SK-N-SH (cell line): ENCODE results near the gene MBIP. TPM values are rescaled to one million over a fixed set of nuclear protein-coding genes. Genes with fewer than 3 reads are reported as not detected.
"Not testable (repeated sequence)": the region's sequence is repeated elsewhere in the genome, so short reads cannot be mapped to it uniquely, and the experiment has no call there.

ENCODE experiments used
- CTCF ChIA-PET: fragments of 300-600, 350-600 bp; formaldehyde crosslinking; extraction: SDS; loops from one replicate; lab custom pipeline; 2021; lab: Yijun Ruan, JAX
- POLR2A ChIA-PET: fragments of 350-600 bp; sonication (Branson Sonifier 250); formaldehyde crosslinking; extraction: SDS; loops from one replicate; lab custom pipeline; 2020; ENCODE audit warnings: antibody characterized with exemption, inconsistent platforms; lab: Yijun Ruan, JAX
- DNase-seq: peaks from one replicate; pipeline ENCODE4 v3.0.0; 2012
- H2AFZ ChIP-seq: fragments of 200-600 bp; sonication (generic); 2 replicates; pipeline ENCODE4 v1.8.1; 2016; ENCODE audit warnings: antibody characterized with exemption, mild to moderate bottlenecking, low read depth
- H3F3A ChIP-seq: fragments of 200-600 bp; sonication (generic); replicated peaks from 2 replicates; pipeline ENCODE3; 2016; ENCODE audit warnings: antibody characterized with exemption, mild to moderate bottlenecking; ENCODE audit not compliant: insufficient read depth
- H3K27ac ChIP-seq, 2 experiments: fragments of 200-500 bp in 1 of 2; fragments of 200-600 bp in 1 of 2; sonication (Bioruptor generic) in 1 of 2; sonication (generic), shearing (Covaris generic) in 1 of 2; 2 replicates each; pipeline versions ENCODE4 v1.5.1 to v1.6.1; 2014 to 2016; ENCODE audit warnings: low read depth in 2 of 2, inconsistent platforms in 1 of 2, low read length in 1 of 2, mild to moderate bottlenecking in 1 of 2, mixed read lengths in 1 of 2
- H3K27me3 ChIP-seq: fragments of 200-600 bp; sonication (generic), shearing (Covaris generic); 2 replicates; pipeline ENCODE4 v1.6.1; 2016; ENCODE audit warnings: mixed run types; ENCODE audit not compliant: insufficient read depth
- H3K36me3 ChIP-seq, 2 experiments: fragments of 200-500 bp in 1 of 2; fragments of 200-600 bp in 1 of 2; sonication (Bioruptor generic) in 1 of 2; sonication (generic) in 1 of 2; replicated peaks in 1 of 2; 2 replicates each; pipeline versions ENCODE3 to v1.5.1; 2014 to 2016; ENCODE audit warnings: low read length in 1 of 2, mild to moderate bottlenecking in 1 of 2; ENCODE audit not compliant: insufficient read depth in 2 of 2, control insufficient read depth in 1 of 2
- H3K4me1 ChIP-seq, 2 experiments: fragments of 200-500 bp in 1 of 2; fragments of 200-600 bp in 1 of 2; sonication (Bioruptor generic) in 1 of 2; sonication (generic), shearing (Covaris generic) in 1 of 2; 2 replicates each; pipeline versions ENCODE4 v1.5.1 to v1.6.1; 2014 to 2016; ENCODE audit warnings: low read depth in 1 of 2, low read length in 1 of 2, mixed run types in 1 of 2; ENCODE audit not compliant: insufficient read depth in 2 of 2, control insufficient read depth in 1 of 2
- H3K4me2 ChIP-seq: fragments of 200-600 bp; sonication (generic), shearing (Covaris generic); 2 replicates; pipeline ENCODE4 v1.6.1; 2017; ENCODE audit warnings: mixed run types
- H3K4me3 ChIP-seq, 2 experiments: fragments of 200-500 bp in 1 of 2; fragments of 200-600 bp in 1 of 2; sonication (Bioruptor generic) in 1 of 2; sonication (generic), shearing (Covaris generic) in 1 of 2; 2 replicates each; pipeline versions ENCODE4 v1.5.1 to v1.8.1; 2014 to 2016; ENCODE audit warnings: low read depth in 2 of 2, inconsistent platforms in 1 of 2, low read length in 1 of 2, mild to moderate bottlenecking in 1 of 2, mixed read lengths in 1 of 2, moderate library complexity in 1 of 2
- H3K79me2 ChIP-seq: fragments of 200-600 bp; sonication (generic); 2 replicates; pipeline ENCODE4 v1.8.1; 2017; ENCODE audit warnings: mild to moderate bottlenecking; ENCODE audit not compliant: insufficient read depth
- H3K9ac ChIP-seq: fragments of 200-600 bp; sonication (generic); 2 replicates; pipeline ENCODE4 v1.6.1; 2017; ENCODE audit warnings: mixed run types
- H3K9me2 ChIP-seq: fragments of 200-600 bp; sonication (generic); 2 replicates; pipeline ENCODE4 v1.6.1; 2017; ENCODE audit warnings: mixed run types
- H3K9me3 ChIP-seq: fragments of 200-600 bp; sonication (generic); 2 replicates; pipeline ENCODE4 v1.6.1; 2017; ENCODE audit warnings: mixed run types, mild to moderate bottlenecking, moderate library complexity
- H4K20me1 ChIP-seq: fragments of 200-600 bp; sonication (generic); 2 replicates; pipeline ENCODE4 v1.6.1; 2017; ENCODE audit warnings: mild to moderate bottlenecking, mixed run types; ENCODE audit not compliant: insufficient read depth
- CHD2 ChIP-seq: fragments of 150-350 bp; IDR thresholded peaks from 2 replicates; pipeline ENCODE4 v1.6.1; 2018; ENCODE audit warnings: low read length; ENCODE audit not compliant: partially characterized antibody
- ELF1 ChIP-seq: IDR thresholded peaks from 2 replicates; pipeline ENCODE4 v1.4.0; 2012
- EP300 ChIP-seq, 2 experiments: IDR thresholded peaks; 2 replicates each; pipeline versions ENCODE4 v1.4.0 to v1.6.1; 2012; ENCODE audit warnings: borderline replicate concordance in 1 of 2, low read depth in 1 of 2, low read length in 1 of 2
- FOSL2 ChIP-seq: IDR thresholded peaks from 2 replicates; pipeline ENCODE4 v1.4.0; 2012; ENCODE audit warnings: low read depth, mild to moderate bottlenecking, moderate library complexity, borderline replicate concordance
- FOXJ3 ChIP-seq: sonication (generic); formaldehyde crosslinking; IDR thresholded peaks from 2 replicates; pipeline ENCODE4 v1.5.1; 2020; ENCODE audit warnings: mild to moderate bottlenecking, missing genetic modification reagents
- FOXM1 ChIP-seq: IDR thresholded peaks from 2 replicates; pipeline ENCODE4 v1.4.0; 2012; ENCODE audit warnings: low read depth, mild to moderate bottlenecking
- JUND ChIP-seq: IDR thresholded peaks from 2 replicates; pipeline ENCODE4 v1.4.0; 2012
- MAX ChIP-seq: IDR thresholded peaks from 2 replicates; pipeline ENCODE4 v1.4.0; 2012; ENCODE audit warnings: low read depth
- NFIC ChIP-seq: IDR thresholded peaks from 2 replicates; pipeline ENCODE4 v1.4.0; 2012; ENCODE audit warnings: borderline replicate concordance
- NRF1 ChIP-seq: IDR thresholded peaks from 2 replicates; pipeline ENCODE4 v1.6.1; 2012; ENCODE audit warnings: low read depth, mild to moderate bottlenecking, low read length
- POLR2AphosphoS5 ChIP-seq: IDR thresholded peaks from 2 replicates; pipeline ENCODE4 v1.6.1; 2012; ENCODE audit warnings: low read depth, low read length
- RAD21 ChIP-seq: IDR thresholded peaks from 2 replicates; pipeline ENCODE4 v1.6.1; 2012; ENCODE audit warnings: mild to moderate bottlenecking, low read length
- RCOR1 ChIP-seq: fragments of 150-350 bp; IDR thresholded peaks from 2 replicates; pipeline ENCODE4 v1.6.1; 2017; ENCODE audit warnings: antibody characterized with exemption, low read length
- RXRA ChIP-seq: IDR thresholded peaks from 2 replicates; pipeline ENCODE4 v1.4.0; 2012; ENCODE audit warnings: low read depth, mild to moderate bottlenecking, borderline replicate concordance
- SIN3A ChIP-seq: IDR thresholded peaks from 2 replicates; pipeline ENCODE4 v1.6.1; 2012; ENCODE audit warnings: low read depth, mild to moderate bottlenecking, low read length, moderate library complexity, borderline replicate concordance
- SMC3 ChIP-seq: IDR thresholded peaks from 2 replicates; pipeline ENCODE4 v1.6.1; 2012; ENCODE audit warnings: low read depth, low read length, improper control_type of control experiment
- TCF12 ChIP-seq: IDR thresholded peaks from 2 replicates; pipeline ENCODE4 v1.4.0; 2012
- ZBTB33 ChIP-seq: IDR thresholded peaks from 2 replicates; pipeline ENCODE4 v1.4.0; 2012; ENCODE audit warnings: low read depth, borderline replicate concordance
- WGBS: methylation state at CpG from one replicate; pipeline ENCODE4 v1.1.6; 2017; ENCODE audit warnings: low lambda C conversion rate; 5-methylcytosine and 5-hydroxymethylcytosine counted together
- polyA plus RNA-seq, 3 experiments: library from polyadenylated mRNA; depleted of rRNA; stranded (reverse); fragments of >200 nt; gene quantifications; 2 replicates each; pipeline ENCODE4 v1.2.3, GENCODE V29; 2012
- TF ChIP-seq, protein P1 (sequence below): fragments of 150-350 bp; IDR thresholded peaks from 2 replicates; pipeline ENCODE4 v1.6.1; 2017; ENCODE audit warnings: antibody characterized with exemption, low read length, low read depth, borderline replicate concordance
- TF ChIP-seq, protein P2 (sequence below): fragments of 200-600 bp; sonication (generic); IDR thresholded peaks from 2 replicates; pipeline ENCODE4 v1.6.1; 2017; ENCODE audit warnings: antibody characterized with exemption, mild to moderate bottlenecking, moderate library complexity

Gene MBIP
- polyA plus RNA-seq, 1 of the 3 experiments (the other 2 are of a cell fraction), result 11.5 TPM

DNA sequence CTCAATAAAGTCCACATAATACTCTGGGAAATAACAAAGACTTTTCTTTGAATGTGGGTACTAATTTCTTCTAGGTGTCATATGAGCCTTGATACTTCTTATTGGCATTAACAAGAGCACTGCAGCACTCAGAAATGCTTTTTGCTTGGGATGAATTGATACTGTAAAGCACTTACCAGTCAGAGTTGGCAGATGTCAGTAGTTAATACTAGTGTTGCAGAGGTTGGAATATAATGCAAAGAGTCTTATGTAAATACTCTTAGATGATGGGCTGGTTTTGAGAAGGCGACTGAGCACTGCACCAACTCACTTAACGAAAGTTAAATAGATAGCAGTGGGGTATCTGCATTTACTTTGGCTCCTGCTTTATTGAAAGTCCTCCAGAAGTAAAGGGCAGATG lies 25.6 kb upstream of the MBIP start (continued):
- TF ChIP-seq, protein P1, sequence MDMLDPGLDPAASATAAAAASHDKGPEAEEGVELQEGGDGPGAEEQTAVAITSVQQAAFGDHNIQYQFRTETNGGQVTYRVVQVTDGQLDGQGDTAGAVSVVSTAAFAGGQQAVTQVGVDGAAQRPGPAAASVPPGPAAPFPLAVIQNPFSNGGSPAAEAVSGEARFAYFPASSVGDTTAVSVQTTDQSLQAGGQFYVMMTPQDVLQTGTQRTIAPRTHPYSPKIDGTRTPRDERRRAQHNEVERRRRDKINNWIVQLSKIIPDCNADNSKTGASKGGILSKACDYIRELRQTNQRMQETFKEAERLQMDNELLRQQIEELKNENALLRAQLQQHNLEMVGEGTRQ, result no peak
- TF ChIP-seq CHD2 (no peak), FOXM1 (no peak), SMC3 (no peak)
- TF ChIP-seq, all 33 proteins: peak for 0

DNA sequence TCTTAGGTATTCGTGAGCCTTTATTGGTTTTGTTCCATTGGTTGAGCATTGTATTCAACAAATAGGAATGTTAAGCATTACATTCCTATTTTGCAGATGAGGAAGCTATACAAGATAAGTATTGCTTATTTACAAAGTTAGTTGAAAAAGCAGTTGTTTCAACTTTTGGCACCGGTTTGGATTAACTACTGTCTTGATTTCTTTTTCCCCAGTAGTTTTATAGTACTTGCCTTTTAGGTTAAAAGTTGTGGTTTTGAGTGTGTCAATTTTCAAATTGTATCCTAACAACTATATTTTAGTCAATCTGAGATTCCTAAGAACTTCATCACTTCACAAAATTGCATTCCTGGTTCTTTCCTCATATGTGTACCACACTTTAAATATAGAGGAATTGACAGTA lies 23.8 kb upstream of the MBIP start:
- H3K9me2 ChIP-seq, result no peaks in the 10 kb centered on the region
- no peaks in the 10 kb centered on the region for H3K9me3 ChIP-seq
- 1% methylated on average over 2 of the region's 2 CpGs for WGBS

GRCh38 chr14:36341811-36342210 lies 21.4 kb upstream of the MBIP start:
- H3K27ac ChIP-seq, H3K27me3 ChIP-seq, H3K4me1 ChIP-seq, H3K4me3 ChIP-seq, H3K4me2 ChIP-seq, H3K79me2 ChIP-seq, H3K36me3 ChIP-seq, H4K20me1 ChIP-seq, CTCF ChIA-PET, H2AFZ ChIP-seq, H3K9me2 ChIP-seq, H3F3A ChIP-seq, H3K9ac ChIP-seq, DNase-seq, POLR2A ChIA-PET, H3K9me3 ChIP-seq: not testable (repeated sequence)
- 10% methylated on average over 5 of the region's 5 CpGs for WGBS

More for the DNA sequence above, 23.8 kb upstream of the MBIP start:
- no peak overlapping the region for H2AFZ ChIP-seq
- DNase-seq, result no peak
- no peak overlapping the region for H3K27ac ChIP-seq
- H3K9ac ChIP-seq, result no peak overlapping the region
- H3K27me3 ChIP-seq, result peaks cover 4% of the 10 kb centered on the region; the same call in 1 of the 2 replicates
- no peaks in the 10 kb centered on the region for H4K20me1 ChIP-seq
- no peak overlapping the region for H3K4me3 ChIP-seq
- H3K4me2 ChIP-seq, result no peak overlapping the region
- TF ChIP-seq SMC3, result no peak
- TF ChIP-seq MAX, result no peak
- no peak for TF ChIP-seq RAD21
- TF ChIP-seq SIN3A, result no peak
- TF ChIP-seq NRF1, result no peak
- no peak for TF ChIP-seq FOSL2
- TF ChIP-seq EP300 (IDR thresholded peaks at IDR 0.05; ENCODE audit: borderline replicate concordance in 1 of 2, low read depth in 1 of 2, low read length in 1 of 2), result no peak
- no peak for TF ChIP-seq FOXJ3 (CRISPR knock-in tag)
- TF ChIP-seq, protein P2, sequence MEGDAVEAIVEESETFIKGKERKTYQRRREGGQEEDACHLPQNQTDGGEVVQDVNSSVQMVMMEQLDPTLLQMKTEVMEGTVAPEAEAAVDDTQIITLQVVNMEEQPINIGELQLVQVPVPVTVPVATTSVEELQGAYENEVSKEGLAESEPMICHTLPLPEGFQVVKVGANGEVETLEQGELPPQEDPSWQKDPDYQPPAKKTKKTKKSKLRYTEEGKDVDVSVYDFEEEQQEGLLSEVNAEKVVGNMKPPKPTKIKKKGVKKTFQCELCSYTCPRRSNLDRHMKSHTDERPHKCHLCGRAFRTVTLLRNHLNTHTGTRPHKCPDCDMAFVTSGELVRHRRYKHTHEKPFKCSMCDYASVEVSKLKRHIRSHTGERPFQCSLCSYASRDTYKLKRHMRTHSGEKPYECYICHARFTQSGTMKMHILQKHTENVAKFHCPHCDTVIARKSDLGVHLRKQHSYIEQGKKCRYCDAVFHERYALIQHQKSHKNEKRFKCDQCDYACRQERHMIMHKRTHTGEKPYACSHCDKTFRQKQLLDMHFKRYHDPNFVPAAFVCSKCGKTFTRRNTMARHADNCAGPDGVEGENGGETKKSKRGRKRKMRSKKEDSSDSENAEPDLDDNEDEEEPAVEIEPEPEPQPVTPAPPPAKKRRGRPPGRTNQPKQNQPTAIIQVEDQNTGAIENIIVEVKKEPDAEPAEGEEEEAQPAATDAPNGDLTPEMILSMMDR, result no peak
- TF ChIP-seq NFIC, result no peak
- no peak for TF ChIP-seq RCOR1
- TF ChIP-seq RXRA, result no peak
- TF ChIP-seq JUND, result no peak
- TF ChIP-seq POLR2AphosphoS5, result no peak
- TF ChIP-seq CHD2, result no peak
- no peak for TF ChIP-seq TCF12
- TF ChIP-seq FOXM1, result no peak
- TF ChIP-seq, protein P1, result no peak
- TF ChIP-seq ELF1, result no peak
- TF ChIP-seq ZBTB33, result no peak
- H3F3A ChIP-seq, result no peaks in the 10 kb centered on the region
- H3K36me3 ChIP-seq, result no peaks in the 10 kb centered on the region
- POLR2A ChIA-PET, result no interaction called here
- CTCF ChIA-PET, result no interaction called here
- H3K79me2 ChIP-seq, result no peaks in the 10 kb centered on the region
- H3K4me1 ChIP-seq, result no peaks in the 10 kb centered on the region
